ENCODE data around the gene SLC8A1.

Gene SLC8A1

DNA sequence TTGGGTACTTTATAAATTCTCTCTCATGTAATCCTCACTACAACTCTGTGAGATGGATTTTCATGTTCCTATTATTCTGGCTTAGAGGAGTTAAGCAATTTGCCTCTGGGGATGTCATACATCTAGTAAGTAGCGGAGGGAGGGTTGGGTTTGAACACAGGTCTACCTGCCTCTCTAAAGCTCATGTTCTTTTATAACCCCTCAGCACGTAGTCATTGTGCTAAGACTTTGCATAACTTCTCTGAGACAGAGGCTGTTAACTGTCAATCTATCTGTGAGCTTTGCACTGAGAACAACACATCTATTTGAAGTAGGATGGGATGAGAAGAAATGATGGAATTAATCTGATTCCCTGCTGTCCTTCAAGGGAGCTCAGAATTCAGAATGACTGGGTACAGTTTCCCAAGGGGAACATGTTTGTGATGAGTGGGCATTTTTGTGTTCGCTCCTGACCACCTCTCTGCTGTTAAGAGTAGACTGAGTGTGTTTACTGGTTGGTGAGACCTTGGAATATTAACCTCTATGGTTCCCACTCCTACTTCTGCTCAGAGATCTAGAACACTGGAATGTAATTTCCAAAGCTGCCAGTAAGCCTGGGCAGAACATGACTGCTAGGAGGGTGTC is 320.7 kb downstream of the SLC8A1 start:
- TF ChIP-seq, protein P1, sequence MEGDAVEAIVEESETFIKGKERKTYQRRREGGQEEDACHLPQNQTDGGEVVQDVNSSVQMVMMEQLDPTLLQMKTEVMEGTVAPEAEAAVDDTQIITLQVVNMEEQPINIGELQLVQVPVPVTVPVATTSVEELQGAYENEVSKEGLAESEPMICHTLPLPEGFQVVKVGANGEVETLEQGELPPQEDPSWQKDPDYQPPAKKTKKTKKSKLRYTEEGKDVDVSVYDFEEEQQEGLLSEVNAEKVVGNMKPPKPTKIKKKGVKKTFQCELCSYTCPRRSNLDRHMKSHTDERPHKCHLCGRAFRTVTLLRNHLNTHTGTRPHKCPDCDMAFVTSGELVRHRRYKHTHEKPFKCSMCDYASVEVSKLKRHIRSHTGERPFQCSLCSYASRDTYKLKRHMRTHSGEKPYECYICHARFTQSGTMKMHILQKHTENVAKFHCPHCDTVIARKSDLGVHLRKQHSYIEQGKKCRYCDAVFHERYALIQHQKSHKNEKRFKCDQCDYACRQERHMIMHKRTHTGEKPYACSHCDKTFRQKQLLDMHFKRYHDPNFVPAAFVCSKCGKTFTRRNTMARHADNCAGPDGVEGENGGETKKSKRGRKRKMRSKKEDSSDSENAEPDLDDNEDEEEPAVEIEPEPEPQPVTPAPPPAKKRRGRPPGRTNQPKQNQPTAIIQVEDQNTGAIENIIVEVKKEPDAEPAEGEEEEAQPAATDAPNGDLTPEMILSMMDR (IDR thresholded peaks at IDR 0.05; ENCODE audit: insufficient read depth, low read depth, low read length, missing control alignments): no peak
- DNase-seq (ENCODE audit: low read depth): no peak
- no peak overlapping the region for H3K4me3 ChIP-seq (ENCODE audit: low read depth, low read length)

DNA sequence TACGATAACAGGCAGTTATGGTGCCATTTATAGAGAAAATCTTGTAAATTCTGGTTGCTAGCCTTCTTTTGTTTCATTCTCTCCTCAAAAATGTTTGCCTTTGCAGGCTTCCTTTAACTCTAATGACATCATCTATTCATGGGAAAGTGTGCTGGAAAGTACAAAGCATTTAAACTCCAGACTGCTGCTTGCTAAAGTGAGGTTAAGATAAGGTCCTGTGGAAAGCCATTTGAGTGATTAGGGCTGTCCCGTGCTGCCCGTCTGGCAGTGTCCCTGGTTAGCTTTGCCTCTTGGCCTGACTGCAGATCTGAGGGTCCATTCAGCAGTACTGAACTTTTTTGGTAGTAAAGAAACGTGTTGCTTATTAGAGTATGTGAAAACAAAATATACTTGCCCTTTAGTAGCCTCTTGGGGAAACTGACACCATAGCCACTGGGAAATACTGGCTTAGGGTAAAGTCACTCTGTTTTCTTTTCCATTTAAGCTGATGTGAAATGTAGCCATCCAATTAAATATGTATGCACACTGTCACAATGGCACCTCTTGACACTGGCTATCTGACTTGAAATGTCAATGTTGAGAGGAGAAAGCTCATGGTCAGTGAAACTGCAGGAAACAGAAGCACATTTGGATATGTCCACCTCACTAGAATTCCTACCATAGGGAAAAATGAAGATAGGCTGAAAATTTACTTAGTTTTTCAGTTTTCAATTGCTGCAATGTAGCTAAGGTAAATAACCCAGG is 321.5 kb downstream of the SLC8A1 start:
- TF ChIP-seq, protein P1 (IDR thresholded peaks at IDR 0.05; ENCODE audit: insufficient read depth, low read depth, low read length, missing control alignments): no peak
- DNase-seq (ENCODE audit: low read depth): no peak
- H3K4me3 ChIP-seq (ENCODE audit: low read depth, low read length): no peak overlapping the region

DNA sequence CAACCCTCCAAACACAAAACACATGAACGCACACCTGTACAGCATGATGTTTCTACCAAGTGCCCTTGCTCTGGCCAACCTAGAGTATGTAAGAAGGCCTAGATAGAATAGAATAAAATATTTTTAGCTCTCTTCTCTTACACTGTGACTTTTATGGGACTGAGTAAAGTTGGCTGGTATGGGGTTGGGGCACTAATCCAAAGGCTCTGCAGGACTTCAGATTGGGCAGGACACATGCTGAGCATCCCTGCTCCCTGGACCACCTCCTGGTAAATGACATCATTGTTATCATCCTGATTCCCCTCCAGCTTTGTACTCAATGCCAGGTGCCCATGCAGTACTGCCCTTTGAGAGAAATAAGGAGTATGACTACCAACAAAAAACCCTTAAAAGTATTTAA is 322.2 kb downstream of the SLC8A1 start:
- no peak for DNase-seq (ENCODE audit: low read depth)
- TF ChIP-seq, protein P1 (IDR thresholded peaks at IDR 0.05; ENCODE audit: insufficient read depth, low read depth, low read length, missing control alignments): no peak
- no peak overlapping the region for H3K4me3 ChIP-seq (ENCODE audit: low read depth, low read length)

DNA sequence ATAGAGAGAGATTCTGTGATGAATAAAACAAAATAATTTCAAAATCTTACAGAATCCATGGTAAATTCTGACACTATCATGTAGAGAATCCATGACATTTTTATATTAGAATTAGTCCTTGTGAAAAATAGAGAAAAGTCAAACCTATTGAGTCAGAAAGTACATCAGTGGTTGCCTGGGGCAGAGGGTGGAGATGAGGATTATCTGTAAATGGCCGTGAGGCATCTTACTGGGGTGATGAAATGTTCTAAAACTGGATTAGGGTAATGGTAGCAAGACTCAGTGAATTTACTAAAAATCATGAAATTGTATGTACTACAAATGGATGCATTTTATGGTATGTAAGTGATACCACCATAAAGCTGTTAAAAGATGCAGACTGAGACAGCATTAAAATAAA is 323.1 kb downstream of the SLC8A1 start:
- H3K4me3 ChIP-seq (ENCODE audit: low read depth, low read length): no peak overlapping the region
- no peak for DNase-seq (ENCODE audit: low read depth)
- TF ChIP-seq, protein P1 (IDR thresholded peaks at IDR 0.05; ENCODE audit: insufficient read depth, low read depth, low read length, missing control alignments): no peak

DNA sequence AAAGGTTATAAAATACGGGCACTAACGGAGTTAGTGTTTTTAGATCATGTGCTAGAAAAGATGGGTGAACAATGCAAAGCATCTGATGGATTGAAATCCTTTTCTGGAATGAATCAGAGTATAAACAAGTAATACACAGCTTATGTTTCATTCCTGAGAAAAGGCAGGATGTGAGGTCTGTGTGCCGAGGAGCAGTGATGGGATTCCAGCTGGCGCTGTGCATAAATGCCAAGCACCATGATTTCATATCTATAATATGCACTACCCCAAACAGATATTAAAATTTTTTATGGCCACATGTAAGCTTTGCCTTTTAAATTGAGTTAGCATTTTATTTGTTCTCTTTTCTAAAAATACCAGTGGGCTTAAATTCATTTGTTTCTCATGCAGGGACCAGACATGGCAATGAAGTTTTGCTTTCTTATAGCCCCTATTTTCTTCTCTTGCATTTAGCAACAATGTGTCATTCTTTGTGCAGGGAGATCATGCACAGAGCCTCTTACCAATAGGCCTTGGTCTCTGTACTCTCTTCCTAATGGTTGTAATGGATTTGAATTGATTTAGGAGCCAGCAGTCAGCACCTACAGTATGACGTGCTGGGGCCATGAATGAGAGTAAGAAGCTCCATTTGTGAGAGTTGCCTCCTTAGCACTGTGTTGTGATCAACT is 323.9 kb downstream of the SLC8A1 start:
- TF ChIP-seq, protein P1 (IDR thresholded peaks at IDR 0.05; ENCODE audit: insufficient read depth, low read depth, low read length, missing control alignments): no peak
- DNase-seq (ENCODE audit: low read depth): no peak
- no peak overlapping the region for H3K4me3 ChIP-seq (ENCODE audit: low read depth, low read length)

DNA sequence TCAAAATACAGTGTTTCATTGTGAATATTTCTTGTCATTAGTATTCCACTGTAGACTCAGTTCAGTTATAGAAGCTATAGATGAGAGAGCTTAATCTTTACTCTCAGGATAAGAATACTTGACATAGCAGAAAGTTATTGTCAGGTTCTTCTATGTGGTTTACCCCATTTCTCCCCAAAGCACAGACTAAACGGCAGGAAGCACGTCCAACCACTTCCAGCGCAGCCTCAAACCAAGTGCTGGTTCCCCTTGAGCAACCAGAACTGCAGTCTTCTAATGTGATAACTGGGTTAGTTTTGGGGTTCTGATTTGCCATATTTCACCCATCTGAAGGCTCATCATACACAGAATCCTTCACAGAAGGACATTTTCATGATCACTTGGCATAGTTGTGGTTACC is 324.7 kb downstream of the SLC8A1 start:
- DNase-seq (ENCODE audit: low read depth): no peak
- TF ChIP-seq, protein P1 (IDR thresholded peaks at IDR 0.05; ENCODE audit: insufficient read depth, low read depth, low read length, missing control alignments): no peak

More for the DNA sequence above, 324.7 kb downstream of the SLC8A1 start:
- H3K4me3 ChIP-seq (ENCODE audit: low read depth, low read length): no peak overlapping the region
